ENCODE results near the gene SLFN12L. TPM values are rescaled to one million over a fixed set of nuclear protein-coding genes. Genes with fewer than 3 reads are reported as not detected.
"Not testable (repeated sequence)": the region's sequence is repeated elsewhere in the genome, so short reads cannot be mapped to it uniquely, and the experiment has no call there.

Gene SLFN12L
- 0.37 and 1.4 TPM in 2 replicates for total RNA-seq (2014; rRNA removed; shearing (Covaris generic))

DNA sequence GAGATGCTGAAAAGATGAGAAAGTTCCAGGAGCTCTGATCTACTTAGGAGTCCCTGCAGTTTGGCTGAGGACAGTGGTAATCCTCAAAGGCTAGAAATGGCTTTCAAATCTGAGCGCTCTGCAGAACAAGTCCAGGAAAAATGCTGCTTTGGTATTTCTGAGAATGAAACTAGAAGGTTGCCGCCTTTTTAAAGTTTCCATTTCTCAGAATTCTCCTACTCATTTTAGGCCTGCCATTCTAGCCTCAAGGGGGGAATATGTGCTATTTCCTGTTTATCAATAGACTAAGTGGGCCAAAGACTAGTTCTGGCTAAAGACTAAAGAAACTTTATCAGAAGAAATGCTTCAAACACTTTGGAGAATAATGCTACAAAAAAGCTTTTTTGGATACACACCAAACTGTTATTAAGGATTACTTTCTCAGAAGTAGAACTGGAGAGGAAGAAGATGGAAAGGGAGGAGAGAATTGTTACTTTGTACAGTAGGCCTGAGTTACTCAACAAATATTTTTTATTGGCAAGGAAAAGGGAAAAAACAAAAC lies at the start of gene SLFN12L:
SLFN12L (minus strand) TSS at position 78 of the 541 bp plus-strand sequence. CDS start 15,314 bp downstream, outside the sequence.
- DNase-seq (ENCODE audit: low read depth), result no peak

DNA sequence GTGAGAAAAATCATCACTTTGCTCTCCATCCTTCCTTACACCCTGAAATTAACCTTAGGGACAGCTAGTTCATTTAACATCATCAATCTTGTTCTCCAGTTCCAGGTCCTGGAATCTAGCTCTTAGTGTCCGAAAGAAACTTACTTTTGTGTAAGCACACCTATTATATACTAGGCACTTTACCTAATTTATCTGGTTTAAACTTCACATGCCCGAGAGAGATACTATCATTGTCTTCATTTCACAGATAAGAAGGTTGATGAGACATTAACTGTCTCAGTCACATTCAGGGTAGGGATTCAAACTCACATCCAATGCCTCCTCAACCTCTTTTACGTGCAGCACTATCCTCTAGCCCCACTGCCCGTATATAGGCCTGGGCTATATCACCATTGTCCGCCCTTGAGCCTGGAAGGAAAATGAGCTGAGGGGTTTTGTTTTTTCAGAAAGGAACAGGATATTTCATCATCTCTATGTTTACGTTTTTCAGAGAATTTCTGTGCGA lies 49.1 kb upstream of the SLFN12L start:
- DNase-seq (ENCODE audit: low read depth), result no peak

DNA sequence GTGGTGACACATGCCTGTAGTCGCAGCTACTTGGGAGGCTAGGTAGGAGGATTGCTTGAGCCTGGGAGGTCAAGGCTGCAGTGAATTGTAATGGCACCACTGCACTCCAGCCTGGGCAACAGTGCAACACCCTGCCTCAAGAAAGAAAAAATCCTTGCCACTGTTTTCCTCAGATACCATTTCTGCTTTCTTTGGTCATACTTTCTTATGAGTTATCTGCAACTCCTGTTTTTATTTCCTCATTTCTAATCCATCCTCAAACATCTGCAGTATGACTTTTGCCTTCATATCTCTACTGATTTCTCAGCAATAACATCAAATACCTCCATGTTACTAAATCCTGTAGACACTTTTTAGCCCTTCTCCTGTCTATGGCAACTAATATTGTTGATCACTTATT lies 46.6 kb upstream of the SLFN12L start:
- no peak for DNase-seq (ENCODE audit: low read depth)

- no peak for DNase-seq (ENCODE audit: low read depth)
Measured at GRCh38 chr17:35578929-35579432, 41.5 kb upstream of the SLFN12L start.

DNA sequence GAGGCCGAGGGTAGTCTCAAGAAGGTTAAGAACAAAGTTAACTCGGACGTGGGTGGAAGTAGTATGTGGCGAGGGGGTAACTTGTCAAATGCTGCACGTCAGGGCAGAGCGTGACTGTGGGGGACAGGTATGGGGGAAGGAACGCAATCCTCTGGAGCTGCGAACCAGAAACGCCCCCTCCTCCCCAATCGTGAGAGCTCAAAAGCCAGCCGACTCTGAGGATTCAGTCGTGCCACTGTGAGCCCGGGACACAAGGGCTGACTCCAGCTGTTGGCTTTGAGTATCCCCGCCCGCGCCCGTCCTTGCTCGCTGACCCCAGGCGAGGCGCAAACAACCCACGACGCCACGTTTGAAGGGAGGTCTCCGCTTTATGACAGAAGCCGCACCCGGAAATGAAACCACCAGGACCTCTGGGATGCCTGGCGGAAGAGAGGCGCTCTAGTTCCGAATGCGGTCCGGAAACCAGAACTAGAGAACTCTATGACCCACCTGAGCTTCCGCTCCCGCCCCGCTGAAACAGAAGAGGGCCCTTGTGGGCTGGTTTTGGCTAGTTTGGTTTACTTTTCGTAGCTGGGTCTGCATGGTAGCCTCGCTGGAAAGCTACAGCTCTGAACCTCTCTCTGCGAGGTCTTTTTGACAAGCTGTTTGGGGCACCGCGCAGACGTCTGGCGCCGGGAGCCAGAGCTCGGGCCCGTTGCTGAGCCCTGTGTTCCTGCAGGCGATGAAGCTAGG lies 40.9 kb upstream of the SLFN12L start, which contains the start of gene PEX12:
PEX12 (minus strand) TSS at position 375 of the 732 bp plus-strand sequence. CDS start 550 bp downstream, outside the sequence.
- DNase-seq (ENCODE audit: low read depth), result peak; percentile 92

- DNase-seq (ENCODE audit: low read depth), result peak; percentile 20
Measured at GRCh38 chr17:35577830-35578196, 40.3 kb upstream of the SLFN12L start.

GRCh38 chr17:35575759-35576158 lies 38.3 kb upstream of the SLFN12L start:
- no peak for DNase-seq (ENCODE audit: low read depth)

GRCh38 chr17:35569405-35569804 lies 31.9 kb upstream of the SLFN12L start:
- DNase-seq (ENCODE audit: low read depth), result no peak

- DNase-seq (ENCODE audit: low read depth), result peak; percentile 40
Measured at GRCh38 chr17:35568561-35568960, 31.1 kb upstream of the SLFN12L start.

DNA sequence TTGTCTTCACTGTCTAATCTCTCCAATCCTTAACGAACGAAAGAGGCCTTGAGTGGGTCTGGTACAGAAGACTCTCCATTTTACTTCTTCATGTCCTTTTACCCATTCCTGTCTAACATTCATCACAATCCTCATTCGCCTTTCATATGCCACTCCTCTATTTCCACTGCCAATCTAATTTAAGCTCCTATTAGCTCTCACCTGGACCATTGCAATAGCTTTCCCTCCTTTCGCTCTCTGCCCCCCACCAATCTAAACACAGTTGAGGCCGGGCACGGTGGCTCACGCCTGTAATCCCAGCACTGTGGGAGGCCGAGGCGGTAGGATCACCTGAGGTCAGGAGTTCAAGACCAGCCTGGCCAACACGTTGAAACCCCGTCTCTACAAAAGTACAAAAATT lies 29.5 kb upstream of the SLFN12L start:
- DNase-seq (ENCODE audit: low read depth), result no peak

GRCh38 chr17:35563181-35563580 lies 25.7 kb upstream of the SLFN12L start:
- not testable (repeated sequence) for DNase-seq (ENCODE audit: low read depth)

- DNase-seq (ENCODE audit: low read depth), result no peak
Measured at GRCh38 chr17:35560703-35561102, 23.2 kb upstream of the SLFN12L start, which contains the start of gene SLFN14. SLFN14 (minus strand) TSS chr17:35560819; CDS start chr17:35558062, 2,757 bp downstream.

DNA sequence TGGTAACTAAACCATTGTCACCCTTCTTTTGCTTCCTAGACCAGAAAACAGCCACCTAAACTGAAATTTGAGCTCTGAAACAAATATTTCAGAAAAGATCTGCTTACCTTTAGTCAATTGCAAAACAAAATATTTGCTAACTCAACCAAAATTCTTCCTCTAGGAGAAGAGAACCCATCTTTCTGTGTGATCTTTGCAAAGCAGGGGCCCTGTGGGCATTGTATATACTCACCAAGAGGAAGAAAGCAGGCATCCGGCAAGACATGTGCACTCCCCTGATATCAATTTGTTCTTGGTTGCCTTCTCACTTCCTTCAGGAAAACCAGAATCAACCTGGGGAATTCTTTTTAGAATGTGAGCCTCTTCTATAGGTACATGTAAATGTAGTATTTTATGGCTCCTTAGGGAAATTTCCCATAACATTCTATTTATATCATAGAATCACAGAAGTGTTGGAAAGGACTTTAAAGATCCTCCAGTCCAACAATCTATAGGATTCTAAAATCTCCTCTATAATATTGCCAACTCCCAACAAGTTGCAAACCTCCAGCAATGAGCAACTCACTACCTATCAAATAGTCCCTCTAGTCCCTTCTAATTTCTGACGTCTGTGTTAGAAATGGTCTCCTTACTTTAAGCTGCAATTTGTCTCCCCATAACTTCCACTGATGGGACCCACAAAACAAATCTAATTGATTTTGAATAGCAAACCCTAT lies 22.2 kb upstream of the SLFN12L start:
- no peak for DNase-seq (ENCODE audit: low read depth)

DNA sequence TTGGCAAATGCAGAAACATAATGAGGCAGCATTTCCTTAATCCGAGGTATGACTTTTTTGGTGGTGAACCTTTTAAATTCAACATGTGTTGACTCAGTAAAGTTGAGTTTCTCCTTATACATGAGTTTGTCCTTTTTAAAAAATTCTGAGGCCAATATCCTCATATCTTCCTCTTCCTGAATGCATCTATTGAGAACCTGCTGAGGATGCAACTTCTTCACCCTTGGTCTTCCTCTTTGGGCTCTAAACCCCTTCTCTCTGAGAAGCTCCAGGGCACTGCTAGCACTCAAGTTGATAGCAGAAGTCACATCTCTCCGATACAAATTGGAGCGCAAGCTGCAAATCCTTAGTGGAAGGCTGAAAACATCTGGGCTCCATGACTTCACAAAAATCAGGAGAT lies 19.9 kb upstream of the SLFN12L start:
- DNase-seq (ENCODE audit: low read depth), result no peak

DNA sequence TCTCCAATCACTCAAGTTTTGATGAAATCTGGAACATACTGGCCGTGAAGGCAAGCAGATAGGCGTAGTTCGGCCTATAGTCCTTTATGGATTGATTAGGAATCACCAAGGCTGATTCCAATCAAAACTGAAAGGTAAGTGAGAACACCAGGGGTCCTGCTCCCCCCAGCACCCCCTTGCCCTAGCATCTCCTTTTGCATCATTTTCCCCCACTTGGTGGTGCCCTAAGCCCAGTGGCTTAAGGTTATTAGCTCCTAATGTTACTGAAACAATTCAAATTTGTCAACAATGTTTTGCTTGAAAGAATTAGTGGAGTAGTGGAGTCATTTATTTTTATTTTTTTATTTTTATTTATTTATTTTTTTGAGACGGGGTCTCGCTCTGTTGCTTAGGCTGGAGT lies 18.2 kb upstream of the SLFN12L start:
- no peak for DNase-seq (ENCODE audit: low read depth)

DNA sequence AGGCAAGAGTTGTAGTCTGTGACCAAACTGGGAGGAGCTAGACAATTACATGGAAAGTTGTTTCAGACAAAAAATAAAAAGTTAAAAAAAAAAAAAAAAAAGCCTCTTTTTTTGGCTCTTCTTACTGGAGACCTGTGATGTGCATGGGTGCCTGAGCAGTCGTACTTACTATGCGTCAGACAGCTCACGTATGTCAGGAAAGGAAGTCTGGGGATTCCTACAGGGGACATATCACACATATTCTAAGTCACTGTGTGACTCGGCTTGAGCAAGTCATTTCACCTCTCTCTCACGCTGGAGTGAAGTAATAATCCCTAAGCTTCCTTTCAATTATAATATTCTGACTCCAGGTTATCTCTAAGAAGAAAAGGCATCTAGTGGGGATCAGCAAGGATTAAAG lies 17.2 kb upstream of the SLFN12L start:
- no peak for DNase-seq (ENCODE audit: low read depth)

- DNase-seq (ENCODE audit: low read depth), result no peak
Measured at GRCh38 chr17:35553310-35553709, 15.8 kb upstream of the SLFN12L start.

DNA sequence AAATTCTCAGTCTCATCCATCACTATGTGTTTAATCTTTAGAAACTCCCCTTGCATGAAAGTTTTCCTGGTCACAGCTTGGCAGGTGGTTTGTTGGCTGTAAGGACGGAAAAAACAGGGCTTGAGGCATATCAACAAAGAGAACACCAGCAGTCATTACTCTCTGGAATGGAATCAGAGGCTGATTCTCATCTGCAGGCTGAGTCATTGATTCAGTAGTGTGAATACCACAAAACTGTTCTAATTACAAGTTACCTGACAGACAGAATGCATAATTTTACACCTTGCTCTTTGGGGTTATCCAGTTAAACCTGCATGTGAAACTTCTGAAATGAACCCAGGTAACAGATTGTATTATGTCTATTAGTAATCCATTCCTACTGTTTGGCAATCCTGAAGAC lies 11.5 kb upstream of the SLFN12L start:
- DNase-seq (ENCODE audit: low read depth), result no peak

DNA sequence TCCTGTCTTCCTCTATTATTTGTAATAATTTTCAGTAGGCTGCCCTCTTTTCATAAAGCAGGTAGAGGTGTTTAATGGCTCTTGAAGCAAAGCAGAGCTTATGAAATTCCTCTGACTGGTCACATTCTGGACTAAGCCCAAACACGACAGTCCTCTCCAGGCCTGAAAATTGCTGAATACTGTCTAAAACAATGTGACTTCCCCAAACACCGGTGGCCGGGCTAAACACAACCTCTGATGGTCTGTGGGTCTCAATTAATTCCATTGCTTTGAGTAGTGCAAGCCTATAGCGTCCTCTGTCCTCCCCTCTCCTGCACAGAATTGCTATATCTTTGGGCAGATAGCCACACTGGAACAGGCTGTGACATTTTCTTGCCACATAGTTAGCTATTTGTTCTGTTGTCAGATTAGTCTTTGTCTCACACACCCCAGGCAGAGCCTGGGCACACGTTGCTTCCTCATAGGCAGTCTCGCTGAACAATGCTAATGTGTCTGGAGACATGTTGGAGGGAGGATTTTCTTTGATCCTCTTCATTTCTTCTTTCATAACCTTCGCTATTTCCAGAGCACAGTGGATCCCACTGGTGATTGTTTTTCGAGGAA lies 10.8 kb upstream of the SLFN12L start:
- no peak for DNase-seq (ENCODE audit: low read depth)

DNA sequence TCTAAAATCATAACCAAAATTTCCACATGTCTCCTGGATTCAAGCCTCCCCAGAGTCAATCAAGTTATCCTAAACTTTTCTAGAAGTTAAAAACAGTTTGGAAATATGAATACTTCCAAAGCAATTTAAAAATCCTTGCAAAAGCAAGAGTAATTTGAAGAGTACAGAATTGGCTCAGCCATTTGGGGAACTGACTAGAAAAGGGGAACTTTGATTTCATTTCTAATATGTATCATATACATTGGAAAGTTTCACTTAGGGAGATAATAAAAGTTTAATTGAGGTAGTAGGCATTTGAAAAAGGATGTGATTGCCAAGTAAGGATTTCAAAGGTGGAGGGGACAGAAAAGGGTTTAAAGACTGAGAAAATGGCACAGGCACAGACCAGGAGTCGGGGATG lies 9.0 kb upstream of the SLFN12L start:
- DNase-seq (ENCODE audit: low read depth), result no peak

DNA sequence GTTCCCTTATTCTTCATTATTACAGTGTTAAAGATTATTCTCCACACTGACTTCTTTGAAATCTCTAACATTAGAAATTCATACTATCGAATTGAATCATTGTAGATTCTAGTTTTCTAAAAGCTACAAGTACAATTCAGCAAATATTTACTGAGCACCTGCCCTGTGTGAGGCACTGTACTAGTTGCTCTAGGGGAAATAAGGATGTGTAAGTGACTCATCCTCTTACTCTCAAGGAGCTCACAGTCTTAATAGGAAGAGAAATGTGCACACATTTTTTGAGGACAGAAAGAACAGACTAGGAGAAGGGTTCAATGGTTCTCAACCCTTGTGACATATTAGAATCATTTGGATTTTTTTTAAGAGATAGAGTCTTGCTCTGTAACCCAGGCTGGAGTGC lies 7.7 kb upstream of the SLFN12L start:
- no peak for DNase-seq (ENCODE audit: low read depth)

DNA sequence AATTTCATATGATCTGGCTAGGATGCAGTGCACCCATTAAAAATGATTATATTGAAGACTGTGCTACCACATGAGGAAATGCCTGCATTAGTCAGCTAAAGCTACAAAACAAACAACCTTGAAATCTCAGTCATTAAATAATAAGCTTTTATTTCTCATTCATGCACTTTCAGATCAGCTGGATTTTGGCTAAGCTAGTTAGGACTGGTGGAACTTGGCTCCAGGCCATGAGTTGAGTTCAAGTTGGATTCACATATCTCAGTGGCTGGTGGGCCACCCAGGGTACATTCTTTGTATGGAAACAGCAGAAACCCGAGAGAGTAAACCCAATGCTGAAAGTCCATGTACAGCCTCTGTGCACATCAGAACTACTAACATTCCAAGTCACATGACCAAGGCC lies 6.4 kb upstream of the SLFN12L start:
- peak; percentile 24 for DNase-seq (ENCODE audit: low read depth)
